ENCODE measurements around the gene RAD52.

The RAD52 gene

DNA sequence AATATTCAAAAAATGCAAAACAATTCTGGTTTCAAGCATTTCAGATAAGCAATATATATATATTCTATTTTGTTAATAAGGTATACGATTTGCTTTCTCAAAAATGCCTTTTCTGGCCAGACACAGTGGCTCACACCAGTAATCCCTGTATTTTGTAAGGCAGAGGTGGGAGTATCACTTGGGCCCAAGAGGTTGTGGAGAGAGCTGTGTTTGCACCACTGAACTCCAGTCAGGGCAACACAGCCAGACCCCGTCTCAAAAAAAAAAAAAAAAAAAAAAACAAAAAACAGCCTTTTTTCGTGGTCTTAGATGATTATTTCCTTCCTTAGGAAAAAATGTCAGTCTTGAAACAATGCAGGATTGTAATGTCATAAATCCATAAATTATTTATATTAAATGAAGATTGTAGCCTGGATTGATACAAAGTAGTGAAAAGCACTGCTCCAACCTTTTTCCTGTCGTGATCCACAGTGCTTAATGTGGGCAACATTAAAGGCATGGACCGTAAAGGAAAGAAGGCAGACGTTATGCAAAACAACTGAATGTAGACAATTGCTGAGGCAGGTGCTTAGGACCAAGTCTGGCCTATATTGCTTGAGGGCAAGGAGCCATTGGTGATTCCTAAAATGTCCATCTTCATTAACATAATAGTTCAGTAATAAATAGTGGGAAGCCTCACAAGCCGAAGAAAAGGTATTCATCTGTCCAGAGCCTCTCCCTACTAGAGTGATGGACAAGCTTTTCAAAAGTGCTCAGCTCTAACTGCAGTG, 36.8 kb downstream of the RAD52 start:
- no peak for DNase-seq

DNA sequence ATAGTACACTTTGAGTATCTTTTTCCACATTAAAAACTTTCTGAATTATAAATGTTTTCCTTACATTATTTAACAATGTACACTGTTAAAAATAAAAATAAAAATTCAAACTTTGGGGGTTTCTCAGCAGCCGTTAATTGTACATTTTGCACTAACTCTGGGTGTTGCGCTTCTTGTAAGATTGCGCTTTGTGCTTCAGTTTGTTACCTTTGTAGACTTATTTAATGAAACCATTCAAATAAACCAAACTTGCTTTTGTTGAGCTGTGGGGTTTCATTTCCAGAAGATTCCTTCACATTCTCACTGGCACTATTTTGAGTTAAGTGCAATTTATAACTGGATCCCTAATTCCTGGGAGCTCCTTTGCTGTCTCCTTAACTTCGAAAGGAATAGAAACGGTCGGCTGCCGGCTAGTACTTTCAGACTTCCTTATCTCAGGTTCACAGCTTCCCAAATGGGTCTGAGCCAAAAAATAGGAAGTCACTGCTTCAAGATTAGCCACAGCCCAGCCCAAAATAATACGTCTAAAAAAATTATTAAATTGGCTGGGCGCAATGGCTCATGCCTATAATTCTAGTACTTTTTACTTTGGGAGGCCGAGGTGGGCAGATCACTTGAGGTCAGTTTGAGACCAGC, 38.2 kb downstream of the RAD52 start:
- no peak for DNase-seq

DNA sequence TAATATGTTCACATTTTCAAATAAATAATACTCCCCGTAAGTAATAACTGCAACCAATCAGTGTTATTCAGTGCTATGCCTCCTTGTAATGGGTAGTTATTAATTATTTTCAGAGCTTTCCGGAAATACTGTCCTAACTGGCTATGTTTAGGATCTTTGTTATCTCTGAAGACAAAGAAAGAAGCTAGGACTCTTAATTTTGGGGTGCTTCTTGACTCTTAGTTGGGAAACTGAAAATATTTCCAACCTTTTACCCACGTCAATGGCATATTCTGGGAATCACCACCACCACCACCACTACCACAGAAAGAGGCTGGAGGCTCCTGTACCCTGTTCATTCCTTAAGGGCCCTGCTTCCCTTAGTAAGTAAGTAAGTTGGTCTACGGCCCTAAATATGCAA, 39.1 kb downstream of the RAD52 start:
- no peak for DNase-seq

DNA sequence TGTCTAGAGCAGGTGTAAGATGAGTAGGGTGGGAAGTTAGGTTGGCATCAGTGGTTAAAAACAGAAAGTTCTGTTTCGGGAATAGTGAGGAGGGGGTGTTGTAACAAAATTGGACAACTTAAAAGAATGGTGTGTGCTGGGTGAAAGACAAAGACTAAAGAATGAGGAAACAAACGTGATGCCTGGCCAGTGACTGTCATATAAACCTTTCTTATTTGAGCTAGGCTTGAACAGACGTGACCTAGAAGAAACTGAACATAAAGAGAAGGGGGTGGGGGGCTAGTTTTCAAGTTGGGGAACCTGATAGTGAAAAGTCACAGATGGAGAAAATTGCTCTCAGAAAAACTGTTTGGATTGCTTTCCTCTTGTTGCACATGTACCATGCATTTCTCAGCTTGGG, 39.6 kb downstream of the RAD52 start:
- DNase-seq: no peak

DNA sequence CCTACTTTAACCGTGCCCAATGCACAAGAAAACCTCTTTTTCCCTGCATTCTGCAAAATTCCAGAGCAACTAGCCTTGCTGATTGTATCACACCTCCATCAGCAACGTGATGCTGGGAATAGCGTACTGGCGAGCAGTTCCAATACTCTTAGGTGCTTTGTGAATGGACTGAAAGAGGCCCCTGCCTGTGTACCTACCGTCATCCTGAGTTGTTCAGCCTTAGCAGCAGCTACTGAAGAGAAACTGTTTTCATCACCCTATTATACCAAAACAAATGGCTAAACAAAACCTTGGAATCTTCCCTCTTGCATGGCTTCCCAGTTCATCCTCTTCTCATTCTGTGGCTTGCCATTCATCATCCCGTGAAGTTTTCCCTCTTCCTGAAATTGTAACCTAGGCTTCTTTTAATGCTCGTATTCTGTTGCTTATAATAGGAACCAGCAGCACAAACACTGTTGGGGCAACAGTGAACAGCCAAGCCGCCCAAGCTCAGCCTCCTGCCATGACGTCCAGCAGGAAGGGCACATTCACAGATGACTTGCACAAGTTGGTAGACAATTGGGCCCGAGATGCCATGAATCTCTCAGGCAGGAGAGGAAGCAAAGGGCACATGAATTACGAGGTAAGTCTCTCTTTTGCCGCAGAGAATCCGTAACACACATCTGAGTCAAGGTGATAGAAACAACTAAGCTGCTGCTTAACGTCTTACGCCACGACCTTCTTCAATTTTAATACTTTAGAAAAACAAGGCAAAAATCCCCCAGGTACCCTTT, 41.9 kb downstream of the RAD52 start:
- DNase-seq: no peak

DNA sequence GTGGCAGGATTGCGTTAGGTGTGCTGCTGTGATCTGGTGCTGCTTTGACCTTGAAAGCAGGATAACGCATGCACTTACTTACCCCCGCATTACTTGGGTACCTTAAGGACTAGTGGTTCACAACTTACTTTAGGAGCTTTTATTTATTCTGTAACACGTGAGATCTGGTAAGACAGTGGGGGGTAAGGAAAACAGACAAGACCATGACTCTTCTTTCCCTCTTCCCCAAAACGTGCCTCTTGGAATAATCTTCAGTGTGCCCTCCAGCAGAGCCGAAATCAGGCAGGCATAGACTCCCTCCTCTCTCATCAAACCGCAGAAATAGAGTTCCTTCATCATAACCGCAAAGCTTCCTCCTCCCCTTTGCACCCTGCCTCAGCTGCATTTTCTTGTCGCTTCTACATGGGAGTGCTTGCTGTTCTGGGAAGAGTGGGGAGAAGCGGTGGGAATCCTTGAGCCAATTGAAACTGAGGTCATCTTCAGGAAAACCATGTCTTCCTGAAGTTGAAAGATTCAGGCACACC, 43.4 kb downstream of the RAD52 start:
- no peak for DNase-seq

DNA sequence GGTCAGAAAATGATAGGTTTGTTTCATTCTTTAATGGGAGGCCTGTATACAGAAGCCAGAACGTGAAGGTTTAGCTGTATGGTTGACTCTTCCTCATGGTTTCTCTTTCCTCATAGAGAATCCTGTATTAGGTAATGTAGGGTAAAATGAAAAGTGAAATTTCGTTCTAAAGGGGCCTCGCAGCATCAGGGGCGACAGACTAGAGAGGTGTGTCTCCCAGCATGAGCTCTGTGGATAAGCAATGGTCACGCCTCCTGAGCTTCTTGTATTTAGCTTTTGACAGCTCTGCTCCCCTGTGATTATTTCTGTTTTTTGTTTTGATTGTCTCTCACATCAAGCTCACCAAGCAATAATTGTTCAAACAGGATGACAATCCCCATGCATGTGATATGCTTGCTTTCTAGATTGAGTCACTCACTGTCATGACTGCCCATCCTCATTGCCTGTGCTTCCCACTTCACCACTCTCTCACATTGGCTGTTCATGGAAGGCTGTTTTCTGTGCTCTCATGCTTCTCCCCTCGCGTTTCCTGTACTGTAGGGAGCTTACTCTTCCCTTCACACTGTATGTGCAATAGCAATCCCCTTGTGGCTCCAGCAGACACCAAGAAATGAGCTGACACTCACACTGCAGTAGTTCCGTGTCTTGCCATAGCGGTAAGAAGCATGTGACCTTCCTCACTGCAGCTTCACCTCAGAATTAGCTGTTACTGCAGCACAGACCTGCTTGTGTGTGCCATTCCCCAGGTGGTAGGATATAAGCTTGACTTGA, 44.0 kb downstream of the RAD52 start:
- DNase-seq: no peak

DNA sequence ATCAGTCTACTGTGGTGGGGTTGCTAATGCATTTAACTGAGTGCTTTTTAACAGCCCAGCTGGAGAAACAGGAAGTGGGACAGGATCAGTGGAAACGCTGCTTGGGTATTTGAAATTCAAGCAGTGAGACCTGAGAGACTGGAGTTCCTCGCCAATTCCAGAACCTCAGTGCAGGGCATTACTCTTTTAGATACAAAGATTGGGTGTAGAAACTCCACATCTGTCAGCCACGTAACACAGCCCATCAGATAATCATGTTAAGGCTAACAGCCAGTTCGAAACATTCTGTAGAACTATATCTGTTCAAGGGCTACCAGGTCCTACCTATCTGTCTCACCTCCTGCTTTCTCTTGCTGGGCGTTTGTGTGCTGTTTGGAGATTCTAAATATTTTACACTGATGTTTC, 45.5 kb downstream of the RAD52 start:
- no peak for DNase-seq

DNA sequence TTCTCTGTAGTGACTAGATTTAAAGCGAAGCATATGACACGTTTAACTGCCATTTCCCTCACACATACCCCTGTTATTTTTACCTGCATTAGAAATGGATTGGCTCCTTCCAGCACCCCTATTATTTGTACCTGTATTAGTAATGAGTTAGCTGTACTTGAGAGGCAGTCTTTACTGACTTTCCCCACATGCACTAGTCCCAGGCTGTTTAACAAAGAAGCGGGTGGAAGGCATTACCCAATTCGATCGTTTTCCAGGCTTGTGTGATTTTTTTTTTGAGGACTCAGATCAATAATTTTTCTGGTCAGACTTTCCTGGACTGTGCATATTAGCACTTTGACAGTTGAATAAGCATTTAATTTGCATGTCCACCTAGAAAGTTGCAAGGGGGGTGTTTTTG, 46.4 kb downstream of the RAD52 start:
- no peak for DNase-seq

DNA sequence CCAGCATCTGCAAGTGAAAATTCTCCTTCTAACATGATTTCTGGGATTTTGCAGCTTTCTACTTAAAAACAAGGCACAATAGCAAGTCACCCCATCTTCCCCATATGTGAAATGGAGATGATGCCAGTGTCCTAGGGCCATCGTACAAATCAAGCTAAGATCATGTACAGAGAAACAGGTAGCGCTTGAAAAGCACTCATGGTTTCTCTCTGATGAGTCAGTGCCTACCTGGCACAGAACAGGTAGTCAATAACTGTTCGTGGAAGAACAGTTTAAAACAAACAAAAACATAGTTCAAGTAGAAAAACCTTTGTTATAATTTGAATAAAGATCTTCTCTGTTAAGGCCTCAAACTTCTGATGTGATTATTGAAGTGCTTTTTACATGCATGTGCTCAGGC, 46.9 kb downstream of the RAD52 start:
- no peak for DNase-seq

DNA sequence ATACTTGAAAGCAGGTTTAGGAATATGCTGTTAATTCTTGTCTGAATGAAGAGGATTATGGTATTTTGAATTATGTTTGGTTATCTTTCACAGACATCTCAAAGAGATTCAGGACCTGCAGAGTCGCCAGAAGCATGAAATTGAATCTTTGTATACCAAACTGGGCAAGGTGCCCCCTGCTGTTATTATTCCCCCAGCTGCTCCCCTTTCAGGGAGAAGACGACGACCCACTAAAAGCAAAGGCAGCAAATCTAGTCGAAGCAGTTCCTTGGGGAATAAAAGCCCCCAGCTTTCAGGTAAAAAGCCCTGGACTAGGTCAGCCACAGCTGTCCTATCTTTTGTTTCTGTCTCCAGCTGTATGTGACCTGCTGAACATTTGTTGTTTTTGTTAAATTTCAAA, 52.1 kb downstream of the RAD52 start:
- no peak for DNase-seq

DNA sequence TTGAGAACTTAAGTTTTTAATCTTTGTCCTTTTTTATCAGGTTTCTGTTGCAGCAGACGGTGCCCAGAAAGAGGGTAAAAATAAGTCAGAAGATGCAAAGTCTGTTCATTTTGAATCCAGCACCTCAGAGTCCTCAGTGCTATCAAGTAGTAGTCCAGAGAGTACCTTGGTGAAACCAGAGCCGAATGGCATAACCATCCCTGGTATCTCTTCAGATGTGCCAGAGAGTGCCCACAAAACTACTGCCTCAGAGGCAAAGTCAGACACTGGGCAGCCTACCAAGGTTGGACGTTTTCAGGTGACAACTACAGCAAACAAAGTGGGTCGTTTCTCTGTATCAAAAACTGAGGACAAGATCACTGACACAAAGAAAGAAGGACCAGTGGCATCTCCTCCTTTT, 53.5 kb downstream of the RAD52 start:
- no peak for DNase-seq

DNA sequence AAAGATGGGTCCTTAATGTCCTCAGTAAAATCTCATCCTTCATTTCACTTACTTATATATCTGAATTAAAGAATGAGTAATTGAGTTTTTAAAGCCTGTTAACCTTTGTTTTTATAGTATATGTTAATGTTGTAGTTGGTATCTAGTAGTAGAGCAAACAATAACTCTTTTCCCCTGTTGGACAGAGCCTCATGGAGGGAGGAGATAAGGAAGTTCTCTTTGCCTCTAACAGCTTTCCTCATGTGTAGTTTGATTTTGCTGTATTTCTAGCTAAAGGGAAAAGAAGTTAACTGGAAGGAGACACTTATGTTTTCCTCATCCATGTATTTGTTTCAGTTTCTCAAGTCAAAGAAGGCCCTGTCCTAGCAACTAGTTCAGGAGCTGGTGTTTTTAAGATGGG, 55.3 kb downstream of the RAD52 start:
- DNase-seq: no peak

DNA sequence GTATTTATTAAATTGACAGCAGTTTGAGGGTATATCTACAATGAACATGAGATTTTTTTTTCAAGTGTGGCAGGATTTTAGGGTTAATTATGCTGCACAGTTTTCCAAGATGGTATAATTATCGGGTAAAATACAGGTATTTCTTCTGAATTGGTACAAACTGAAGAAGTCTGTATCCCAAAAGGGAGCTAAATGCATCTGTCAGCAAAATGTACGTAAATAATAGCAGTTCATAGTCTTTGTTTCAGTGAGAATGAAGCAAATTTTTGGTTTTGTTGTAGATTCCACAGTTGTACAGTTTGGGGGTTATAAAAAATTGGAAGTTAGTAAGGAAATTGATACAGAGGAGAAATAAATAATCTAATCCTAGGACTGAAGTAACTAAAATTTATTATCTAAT, 63.3 kb downstream of the RAD52 start:
- no peak for DNase-seq

DNA sequence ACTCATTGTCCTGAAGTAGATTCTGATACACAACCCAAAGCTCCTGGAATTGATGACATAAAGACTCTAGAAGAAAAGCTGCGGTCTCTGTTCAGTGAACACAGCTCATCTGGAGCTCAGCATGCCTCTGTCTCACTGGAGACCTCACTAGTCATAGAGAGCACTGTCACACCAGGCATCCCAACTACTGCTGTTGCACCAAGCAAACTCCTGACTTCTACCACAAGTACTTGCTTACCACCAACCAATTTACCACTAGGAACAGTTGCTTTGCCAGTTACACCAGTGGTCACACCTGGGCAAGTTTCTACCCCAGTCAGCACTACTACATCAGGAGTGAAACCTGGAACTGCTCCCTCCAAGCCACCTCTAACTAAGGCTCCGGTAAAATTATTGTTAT, 63.8 kb downstream of the RAD52 start:
- DNase-seq: no peak

DNA sequence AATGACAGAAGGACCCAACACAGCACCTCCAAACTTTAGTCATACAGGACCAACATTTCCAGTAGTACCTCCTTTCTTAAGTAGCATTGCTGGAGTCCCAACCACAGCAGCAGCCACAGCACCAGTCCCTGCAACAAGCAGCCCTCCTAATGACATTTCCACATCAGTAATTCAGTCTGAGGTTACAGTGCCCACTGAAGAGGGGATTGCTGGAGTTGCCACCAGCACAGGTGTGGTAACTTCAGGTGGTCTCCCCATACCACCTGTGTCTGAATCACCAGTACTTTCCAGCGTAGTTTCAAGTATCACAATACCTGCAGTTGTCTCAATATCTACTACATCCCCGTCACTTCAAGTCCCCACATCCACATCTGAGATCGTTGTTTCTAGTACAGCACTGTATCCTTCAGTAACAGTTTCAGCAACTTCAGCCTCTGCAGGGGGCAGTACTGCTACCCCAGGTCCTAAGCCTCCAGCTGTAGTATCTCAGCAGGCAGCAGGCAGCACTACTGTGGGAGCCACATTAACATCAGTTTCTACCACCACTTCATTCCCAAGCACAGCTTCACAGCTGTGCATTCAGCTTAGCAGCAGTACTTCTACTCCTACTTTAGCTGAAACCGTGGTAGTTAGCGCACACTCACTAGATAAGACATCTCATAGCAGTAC, 64.6 kb downstream of the RAD52 start:
- DNase-seq: no peak

DNA sequence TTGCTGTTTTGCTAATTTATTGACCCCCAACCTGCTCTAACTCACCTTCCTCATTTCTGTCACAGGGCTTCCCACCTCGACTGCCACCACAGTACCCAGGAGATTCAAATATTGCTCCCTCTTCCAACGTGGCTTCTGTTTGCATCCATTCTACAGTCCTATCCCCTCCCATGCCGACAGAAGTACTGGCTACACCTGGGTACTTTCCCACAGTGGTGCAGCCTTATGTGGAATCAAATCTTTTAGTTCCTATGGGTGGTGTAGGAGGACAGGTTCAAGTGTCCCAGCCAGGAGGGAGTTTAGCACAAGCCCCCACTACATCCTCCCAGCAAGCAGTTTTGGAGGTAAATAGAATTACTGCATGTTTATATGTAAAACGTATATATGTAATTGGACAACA, 68.8 kb downstream of the RAD52 start:
- no peak for DNase-seq

DNA sequence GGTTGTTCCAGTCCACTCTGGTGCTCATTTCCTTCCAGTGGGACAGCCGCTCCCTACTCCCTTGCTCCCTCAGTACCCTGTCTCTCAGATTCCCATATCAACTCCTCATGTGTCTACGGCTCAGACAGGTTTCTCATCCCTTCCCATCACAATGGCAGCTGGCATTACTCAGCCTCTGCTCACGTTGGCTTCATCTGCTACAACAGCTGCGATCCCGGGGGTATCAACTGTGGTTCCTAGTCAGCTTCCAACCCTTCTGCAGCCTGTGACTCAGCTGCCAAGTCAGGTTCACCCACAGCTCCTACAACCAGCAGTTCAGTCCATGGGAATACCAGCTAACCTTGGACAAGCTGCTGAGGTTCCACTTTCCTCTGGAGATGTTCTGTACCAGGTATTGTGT, 69.9 kb downstream of the RAD52 start:
- DNase-seq: no peak

DNA sequence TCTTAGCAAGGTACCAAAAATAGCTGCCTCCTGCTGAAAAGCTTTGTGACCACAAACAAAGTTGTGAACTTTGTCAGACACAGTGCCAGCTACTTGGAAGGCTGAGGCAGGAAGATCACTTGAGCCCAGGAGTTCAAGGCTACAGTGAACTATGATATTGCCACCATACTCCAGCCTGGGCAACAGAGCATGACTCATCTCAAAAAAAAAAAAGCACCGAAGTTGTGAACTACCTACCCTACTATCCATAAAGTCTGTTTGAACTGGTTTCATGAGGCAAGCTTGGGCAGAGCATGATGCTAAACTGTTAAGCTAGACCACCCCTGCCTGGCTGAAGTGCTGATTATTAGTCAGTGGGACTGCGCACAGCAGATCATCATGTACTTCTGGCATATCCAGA, 75.5 kb downstream of the RAD52 start:
- no peak for DNase-seq

DNA sequence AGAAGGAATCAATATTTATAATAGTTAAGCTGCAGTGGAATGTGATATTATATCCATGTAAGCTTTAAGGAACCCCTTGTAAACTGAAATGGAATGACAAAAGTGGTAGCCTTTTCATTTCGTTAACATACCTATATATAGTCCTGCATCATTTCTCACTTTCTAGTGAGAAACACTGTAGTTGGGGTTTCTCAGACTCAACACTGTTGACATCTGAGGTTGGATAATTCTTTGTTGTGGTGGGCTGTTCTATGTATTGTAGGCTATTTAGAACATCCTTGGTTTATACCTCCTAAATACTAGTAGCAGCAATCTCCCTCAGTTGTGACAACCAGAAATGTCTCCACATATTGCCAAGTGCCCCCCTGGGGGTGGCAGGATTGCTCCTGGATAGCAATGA, 79.1 kb downstream of the RAD52 start:
- no peak for DNase-seq

DNA sequence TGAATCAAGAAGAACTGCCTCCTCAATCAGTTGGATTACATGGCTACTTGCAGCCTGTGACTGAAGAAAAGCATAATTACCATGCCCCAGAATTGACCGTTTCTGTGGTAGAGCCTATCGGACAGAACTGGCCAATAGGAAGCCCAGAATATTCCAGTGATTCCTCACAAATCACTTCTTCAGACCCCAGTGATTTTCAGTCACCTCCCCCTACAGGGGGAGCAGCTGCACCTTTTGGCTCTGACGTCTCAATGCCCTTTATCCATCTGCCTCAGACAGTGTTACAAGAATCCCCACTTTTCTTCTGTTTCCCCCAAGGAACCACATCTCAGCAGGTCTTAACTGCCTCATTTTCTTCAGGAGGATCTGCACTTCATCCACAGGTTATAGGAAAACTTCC, 80.8 kb downstream of the RAD52 start:
- no peak for DNase-seq

DNA sequence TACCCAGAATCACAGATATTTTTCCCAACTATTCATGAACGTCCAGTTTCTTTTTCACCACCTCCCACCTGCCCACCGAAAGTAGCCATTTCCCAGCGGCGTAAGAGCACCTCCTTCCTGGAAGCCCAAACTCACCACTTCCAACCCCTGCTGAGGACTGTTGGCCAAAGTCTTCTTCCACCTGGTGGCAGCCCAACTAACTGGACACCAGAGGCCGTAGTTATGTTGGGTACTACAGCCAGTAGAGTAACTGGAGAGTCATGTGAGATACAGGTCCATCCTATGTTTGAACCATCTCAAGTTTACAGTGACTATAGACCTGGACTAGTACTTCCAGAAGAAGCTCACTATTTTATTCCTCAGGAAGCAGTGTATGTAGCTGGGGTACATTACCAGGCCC, 81.6 kb downstream of the RAD52 start:
- no peak for DNase-seq

DNA sequence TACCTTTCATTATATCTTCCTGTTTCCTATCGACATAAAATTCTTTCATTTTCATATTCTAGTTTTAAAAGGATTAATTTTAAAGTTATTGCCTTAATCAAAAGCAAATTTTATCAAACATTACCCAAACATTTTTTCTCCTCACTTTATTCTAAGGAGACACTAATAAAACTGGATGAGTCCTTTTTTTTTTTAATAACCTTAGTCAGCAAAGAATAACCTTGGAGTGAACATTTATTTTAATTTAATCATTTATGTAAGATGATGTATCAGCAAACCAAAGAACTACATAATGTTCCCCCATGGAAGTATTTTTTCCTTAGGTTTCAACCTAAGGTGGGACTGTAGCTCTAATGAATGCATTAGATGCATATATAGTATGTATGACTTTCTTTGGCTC, 83.9 kb downstream of the RAD52 start:
- no peak for DNase-seq

All from NCI-H1417 treated with DMSO at 0.1 percent for 48 hours (cell line).